ENCODE data around the gene ANXA3. TPM values are rescaled to one million over a fixed set of nuclear protein-coding genes. Genes with fewer than 3 reads are reported as not detected.

Gene ANXA3
- total RNA-seq, 1 experiment from 2014 or later, result 12.0 TPM

GRCh38 chr4:78570117-78570516, 18.5 kb downstream of the ANXA3 start (continued):
- no peak for TF ChIP-seq ERG (CRISPR knock-in tag; IDR thresholded peaks at IDR 0.05)

- DNase-seq (ENCODE audit: low spot score) (no peak), ATAC-seq (no peak)
- POLR2A ChIA-PET, result no interaction called here
- peaks cover 2% of the 10 kb centered on the region; the same call in 1 of the 2 replicates for H3K36me3 Mint-ChIP-seq
- peaks cover 7% of the 10 kb centered on the region for H3K9me3 Mint-ChIP-seq
- peaks cover 25% of the 10 kb centered on the region for H3K4me1 Mint-ChIP-seq
- CTCF ChIA-PET, result no interaction called here
- no peak overlapping the region for H3K4me3 Mint-ChIP-seq
- no peaks in the 10 kb centered on the region for H3K27me3 Mint-ChIP-seq (ENCODE audit: low read depth)
- H3K27ac Mint-ChIP-seq, result no peak overlapping the region
- TF ChIP-seq E2F4 (CRISPR knock-in tag; IDR thresholded peaks at IDR 0.05; ENCODE audit: borderline replicate concordance, low read depth) (no peak), ATF1 (CRISPR knock-in tag; IDR thresholded peaks at IDR 0.05) (no peak), ZNF416 (CRISPR knock-in tag; IDR thresholded peaks at IDR 0.05) (no peak), MAX (CRISPR knock-in tag; IDR thresholded peaks at IDR 0.05) (no peak), TP53 (CRISPR knock-in tag; IDR thresholded peaks at IDR 0.05) (no peak), FOXK1 (CRISPR knock-in tag; IDR thresholded peaks at IDR 0.05) (no peak), HMGA2 (CRISPR knock-in tag; IDR thresholded peaks at IDR 0.05) (no peak), NFE2L1 (CRISPR knock-in tag; IDR thresholded peaks at IDR 0.05) (no peak), JAZF1 (CRISPR knock-in tag; IDR thresholded peaks at IDR 0.05) (no peak), CREB1 (CRISPR knock-in tag; IDR thresholded peaks at IDR 0.05) (no peak)
- TF ChIP-seq, protein P1, sequence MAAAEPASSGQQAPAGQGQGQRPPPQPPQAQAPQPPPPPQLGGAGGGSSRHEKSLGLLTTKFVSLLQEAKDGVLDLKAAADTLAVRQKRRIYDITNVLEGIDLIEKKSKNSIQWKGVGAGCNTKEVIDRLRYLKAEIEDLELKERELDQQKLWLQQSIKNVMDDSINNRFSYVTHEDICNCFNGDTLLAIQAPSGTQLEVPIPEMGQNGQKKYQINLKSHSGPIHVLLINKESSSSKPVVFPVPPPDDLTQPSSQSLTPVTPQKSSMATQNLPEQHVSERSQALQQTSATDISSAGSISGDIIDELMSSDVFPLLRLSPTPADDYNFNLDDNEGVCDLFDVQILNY (CRISPR knock-in tag; IDR thresholded peaks at IDR 0.05), result no peak
- TF ChIP-seq, protein P2, sequence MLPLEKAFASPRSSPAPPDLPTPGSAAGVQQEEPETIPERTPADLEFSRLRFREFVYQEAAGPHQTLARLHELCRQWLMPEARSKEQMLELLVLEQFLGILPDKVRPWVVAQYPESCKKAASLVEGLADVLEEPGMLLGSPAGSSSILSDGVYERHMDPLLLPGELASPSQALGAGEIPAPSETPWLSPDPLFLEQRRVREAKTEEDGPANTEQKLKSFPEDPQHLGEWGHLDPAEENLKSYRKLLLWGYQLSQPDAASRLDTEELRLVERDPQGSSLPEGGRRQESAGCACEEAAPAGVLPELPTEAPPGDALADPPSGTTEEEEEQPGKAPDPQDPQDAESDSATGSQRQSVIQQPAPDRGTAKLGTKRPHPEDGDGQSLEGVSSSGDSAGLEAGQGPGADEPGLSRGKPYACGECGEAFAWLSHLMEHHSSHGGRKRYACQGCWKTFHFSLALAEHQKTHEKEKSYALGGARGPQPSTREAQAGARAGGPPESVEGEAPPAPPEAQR (CRISPR knock-in tag; IDR thresholded peaks at IDR 0.05), result no peak
These were observed 20.2 kb downstream of the ANXA3 start for GRCh38 chr4:78571804-78572203.

DNA sequence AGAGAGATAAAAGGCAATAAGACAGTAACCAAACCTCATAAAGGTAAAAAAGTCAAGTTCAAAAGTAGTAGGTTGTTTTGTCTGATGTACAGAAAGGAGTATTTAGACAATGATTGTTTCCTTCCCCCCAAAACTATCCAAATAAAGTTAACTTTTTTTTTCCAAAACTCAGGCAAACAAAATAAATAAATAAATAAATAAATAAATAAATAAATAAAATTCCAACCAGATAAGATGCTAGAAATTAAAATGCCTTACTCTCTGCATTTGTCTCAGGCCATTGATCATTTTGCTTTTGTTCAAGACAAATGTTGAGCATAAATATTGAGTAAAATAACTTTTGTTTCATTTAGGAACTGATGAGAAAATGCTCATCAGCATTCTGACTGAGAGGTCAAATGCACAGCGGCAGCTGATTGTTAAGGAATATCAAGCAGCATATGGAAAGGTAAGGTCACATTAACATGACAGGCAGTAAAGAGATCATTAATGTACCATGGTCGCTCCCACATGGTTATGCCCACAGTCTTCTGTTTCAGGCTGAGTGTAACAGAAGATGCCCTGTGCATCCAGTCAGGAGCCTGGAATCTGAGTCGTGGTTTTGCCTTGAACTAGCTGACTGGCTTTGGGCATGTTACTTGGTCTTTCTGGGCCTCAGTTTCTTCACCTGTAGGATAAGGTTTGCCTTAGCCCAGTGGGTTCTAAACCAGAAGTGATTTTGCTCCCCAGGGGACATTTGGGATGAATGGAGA, 27.3 kb downstream of the ANXA3 start:
- Mint-ChIP-seq H3K4me3 (no peak overlapping the region), H3K27me3 (ENCODE audit: low read depth) (no peaks in the 10 kb centered on the region), H3K9me3 (peaks cover 4% of the 10 kb centered on the region; the same call in 1 of the 2 replicates), H3K36me3 (no peaks in the 10 kb centered on the region), H3K27ac (no peak overlapping the region), H3K4me1 (no peaks in the 10 kb centered on the region)
- CTCF ChIA-PET, result no interaction called here
- DNase-seq (ENCODE audit: low spot score) (no peak), ATAC-seq (no peak)
- POLR2A ChIA-PET, result no interaction called here
- no peak for TF ChIP-seq ZBTB21 (CRISPR knock-in tag; IDR thresholded peaks at IDR 0.05; ENCODE audit: borderline replicate concordance)
- no peak for TF ChIP-seq ATF1 (CRISPR knock-in tag; IDR thresholded peaks at IDR 0.05)
- TF ChIP-seq HMGA2 (CRISPR knock-in tag; IDR thresholded peaks at IDR 0.05), result no peak
- TF ChIP-seq ESRRA (CRISPR knock-in tag; IDR thresholded peaks at IDR 0.05; ENCODE audit: borderline replicate concordance), result no peak
- no peak for TF ChIP-seq NFYB (CRISPR knock-in tag; conservative IDR thresholded peaks at IDR 0.05; ENCODE audit: low read depth)
- TF ChIP-seq AR (CRISPR knock-in tag; IDR thresholded peaks at IDR 0.05), result no peak
- TF ChIP-seq, protein P3, sequence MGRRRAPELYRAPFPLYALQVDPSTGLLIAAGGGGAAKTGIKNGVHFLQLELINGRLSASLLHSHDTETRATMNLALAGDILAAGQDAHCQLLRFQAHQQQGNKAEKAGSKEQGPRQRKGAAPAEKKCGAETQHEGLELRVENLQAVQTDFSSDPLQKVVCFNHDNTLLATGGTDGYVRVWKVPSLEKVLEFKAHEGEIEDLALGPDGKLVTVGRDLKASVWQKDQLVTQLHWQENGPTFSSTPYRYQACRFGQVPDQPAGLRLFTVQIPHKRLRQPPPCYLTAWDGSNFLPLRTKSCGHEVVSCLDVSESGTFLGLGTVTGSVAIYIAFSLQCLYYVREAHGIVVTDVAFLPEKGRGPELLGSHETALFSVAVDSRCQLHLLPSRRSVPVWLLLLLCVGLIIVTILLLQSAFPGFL (CRISPR knock-in tag; IDR thresholded peaks at IDR 0.05; ENCODE audit: borderline replicate concordance), result no peak
- TF ChIP-seq EMX1 (CRISPR knock-in tag; IDR thresholded peaks at IDR 0.05), result no peak
- TF ChIP-seq RELA (CRISPR knock-in tag; IDR thresholded peaks at IDR 0.05; ENCODE audit: borderline replicate concordance), result no peak
- no peak for TF ChIP-seq CBFB (CRISPR knock-in tag; IDR thresholded peaks at IDR 0.05; ENCODE audit: low read depth)
- TF ChIP-seq SOX15 (CRISPR knock-in tag; IDR thresholded peaks at IDR 0.05), result no peak
- TF ChIP-seq, protein P4, sequence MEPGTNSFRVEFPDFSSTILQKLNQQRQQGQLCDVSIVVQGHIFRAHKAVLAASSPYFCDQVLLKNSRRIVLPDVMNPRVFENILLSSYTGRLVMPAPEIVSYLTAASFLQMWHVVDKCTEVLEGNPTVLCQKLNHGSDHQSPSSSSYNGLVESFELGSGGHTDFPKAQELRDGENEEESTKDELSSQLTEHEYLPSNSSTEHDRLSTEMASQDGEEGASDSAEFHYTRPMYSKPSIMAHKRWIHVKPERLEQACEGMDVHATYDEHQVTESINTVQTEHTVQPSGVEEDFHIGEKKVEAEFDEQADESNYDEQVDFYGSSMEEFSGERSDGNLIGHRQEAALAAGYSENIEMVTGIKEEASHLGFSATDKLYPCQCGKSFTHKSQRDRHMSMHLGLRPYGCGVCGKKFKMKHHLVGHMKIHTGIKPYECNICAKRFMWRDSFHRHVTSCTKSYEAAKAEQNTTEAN (CRISPR knock-in tag; IDR thresholded peaks at IDR 0.05), result no peak
- TF ChIP-seq GABPB1 (CRISPR knock-in tag; IDR thresholded peaks at IDR 0.05), result no peak
